Measurements from ENCODE around the gene CARF.

DNA sequence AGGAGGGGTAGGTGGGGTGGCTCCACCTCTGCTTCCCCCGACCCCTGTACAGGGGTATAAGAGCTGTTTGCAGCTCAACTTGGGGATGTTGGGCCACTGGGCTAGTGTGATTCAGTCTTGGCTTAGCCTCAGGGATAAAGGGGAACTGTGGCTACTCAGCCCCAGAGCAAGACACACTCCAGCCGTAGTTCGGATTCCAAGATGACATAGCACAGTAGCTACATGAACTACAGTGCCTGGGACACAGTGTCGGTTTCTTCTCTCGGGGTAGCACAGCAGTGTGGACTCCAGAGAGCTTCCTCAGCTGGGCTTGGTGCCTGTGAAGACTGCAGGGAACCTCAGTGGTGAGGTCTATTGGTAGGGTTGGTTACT, 21.1 kb downstream of the CARF start:
- TF ChIP-seq, protein P1, sequence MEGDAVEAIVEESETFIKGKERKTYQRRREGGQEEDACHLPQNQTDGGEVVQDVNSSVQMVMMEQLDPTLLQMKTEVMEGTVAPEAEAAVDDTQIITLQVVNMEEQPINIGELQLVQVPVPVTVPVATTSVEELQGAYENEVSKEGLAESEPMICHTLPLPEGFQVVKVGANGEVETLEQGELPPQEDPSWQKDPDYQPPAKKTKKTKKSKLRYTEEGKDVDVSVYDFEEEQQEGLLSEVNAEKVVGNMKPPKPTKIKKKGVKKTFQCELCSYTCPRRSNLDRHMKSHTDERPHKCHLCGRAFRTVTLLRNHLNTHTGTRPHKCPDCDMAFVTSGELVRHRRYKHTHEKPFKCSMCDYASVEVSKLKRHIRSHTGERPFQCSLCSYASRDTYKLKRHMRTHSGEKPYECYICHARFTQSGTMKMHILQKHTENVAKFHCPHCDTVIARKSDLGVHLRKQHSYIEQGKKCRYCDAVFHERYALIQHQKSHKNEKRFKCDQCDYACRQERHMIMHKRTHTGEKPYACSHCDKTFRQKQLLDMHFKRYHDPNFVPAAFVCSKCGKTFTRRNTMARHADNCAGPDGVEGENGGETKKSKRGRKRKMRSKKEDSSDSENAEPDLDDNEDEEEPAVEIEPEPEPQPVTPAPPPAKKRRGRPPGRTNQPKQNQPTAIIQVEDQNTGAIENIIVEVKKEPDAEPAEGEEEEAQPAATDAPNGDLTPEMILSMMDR (IDR thresholded peaks at IDR 0.05): no peak
- TF ChIP-seq, protein P2, sequence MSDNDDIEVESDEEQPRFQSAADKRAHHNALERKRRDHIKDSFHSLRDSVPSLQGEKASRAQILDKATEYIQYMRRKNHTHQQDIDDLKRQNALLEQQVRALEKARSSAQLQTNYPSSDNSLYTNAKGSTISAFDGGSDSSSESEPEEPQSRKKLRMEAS (CRISPR knock-in tag; IDR thresholded peaks at IDR 0.05): no peak
- TF ChIP-seq, protein P3, sequence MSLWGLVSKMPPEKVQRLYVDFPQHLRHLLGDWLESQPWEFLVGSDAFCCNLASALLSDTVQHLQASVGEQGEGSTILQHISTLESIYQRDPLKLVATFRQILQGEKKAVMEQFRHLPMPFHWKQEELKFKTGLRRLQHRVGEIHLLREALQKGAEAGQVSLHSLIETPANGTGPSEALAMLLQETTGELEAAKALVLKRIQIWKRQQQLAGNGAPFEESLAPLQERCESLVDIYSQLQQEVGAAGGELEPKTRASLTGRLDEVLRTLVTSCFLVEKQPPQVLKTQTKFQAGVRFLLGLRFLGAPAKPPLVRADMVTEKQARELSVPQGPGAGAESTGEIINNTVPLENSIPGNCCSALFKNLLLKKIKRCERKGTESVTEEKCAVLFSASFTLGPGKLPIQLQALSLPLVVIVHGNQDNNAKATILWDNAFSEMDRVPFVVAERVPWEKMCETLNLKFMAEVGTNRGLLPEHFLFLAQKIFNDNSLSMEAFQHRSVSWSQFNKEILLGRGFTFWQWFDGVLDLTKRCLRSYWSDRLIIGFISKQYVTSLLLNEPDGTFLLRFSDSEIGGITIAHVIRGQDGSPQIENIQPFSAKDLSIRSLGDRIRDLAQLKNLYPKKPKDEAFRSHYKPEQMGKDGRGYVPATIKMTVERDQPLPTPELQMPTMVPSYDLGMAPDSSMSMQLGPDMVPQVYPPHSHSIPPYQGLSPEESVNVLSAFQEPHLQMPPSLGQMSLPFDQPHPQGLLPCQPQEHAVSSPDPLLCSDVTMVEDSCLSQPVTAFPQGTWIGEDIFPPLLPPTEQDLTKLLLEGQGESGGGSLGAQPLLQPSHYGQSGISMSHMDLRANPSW (CRISPR knock-in tag; conservative IDR thresholded peaks at IDR 0.05; ENCODE audit: low read depth): no peak

Data from WTC11 (cell line).